GM19468 (cell line): ENCODE results near the gene TIMM10.

Source experiments
- ATAC-seq: cut with Tn5 transposase; IDR thresholded peaks from one replicate; pipeline ENCODE4 v1.9.1; 2021; ENCODE audit warnings: mild to moderate bottlenecking, moderate library complexity, moderate number of reproducible peaks; ENCODE audit not compliant: unreplicated experiment; ENCODE audit errors: extremely low read depth

Gene TIMM10

DNA sequence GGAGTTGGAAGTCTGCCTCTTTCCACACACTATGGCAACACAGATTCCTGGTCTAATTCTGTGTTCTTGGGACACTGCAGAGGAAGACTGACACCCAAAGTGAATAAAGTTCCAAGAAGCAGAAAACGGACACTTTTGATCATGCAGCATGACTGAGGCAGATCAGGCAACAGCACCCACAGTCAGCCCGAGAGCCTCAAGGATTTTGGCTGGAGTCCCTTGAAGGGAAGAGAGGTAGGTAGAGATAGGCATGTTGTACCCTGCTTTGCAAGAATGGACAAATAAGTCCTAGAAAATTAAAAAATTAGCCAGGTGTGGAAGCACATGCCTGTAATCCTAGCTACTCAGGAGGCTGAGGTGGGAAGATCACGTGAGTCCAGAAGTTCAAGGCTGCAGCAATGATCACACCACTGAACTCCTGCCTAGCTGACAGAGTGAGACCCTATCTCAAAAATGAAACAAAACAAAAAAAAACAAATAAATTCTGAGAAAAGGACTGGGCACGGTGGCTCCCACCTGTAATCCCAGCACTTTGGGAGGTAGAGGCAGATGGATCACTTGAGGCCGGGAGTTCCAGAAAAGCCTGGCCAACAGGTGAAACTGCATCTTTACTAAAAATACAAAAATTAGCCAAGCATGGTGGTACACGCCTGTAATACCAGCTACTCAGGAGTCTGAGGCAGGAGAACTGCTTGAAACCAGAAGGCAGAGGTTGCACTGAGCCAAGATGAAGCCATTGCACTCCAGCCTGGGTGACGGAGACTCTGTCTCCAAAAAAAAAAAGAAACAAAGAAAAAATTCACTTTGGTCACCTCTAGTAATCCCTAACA is 22.0 kb downstream of the TIMM10 start:
- ATAC-seq: no peak

DNA sequence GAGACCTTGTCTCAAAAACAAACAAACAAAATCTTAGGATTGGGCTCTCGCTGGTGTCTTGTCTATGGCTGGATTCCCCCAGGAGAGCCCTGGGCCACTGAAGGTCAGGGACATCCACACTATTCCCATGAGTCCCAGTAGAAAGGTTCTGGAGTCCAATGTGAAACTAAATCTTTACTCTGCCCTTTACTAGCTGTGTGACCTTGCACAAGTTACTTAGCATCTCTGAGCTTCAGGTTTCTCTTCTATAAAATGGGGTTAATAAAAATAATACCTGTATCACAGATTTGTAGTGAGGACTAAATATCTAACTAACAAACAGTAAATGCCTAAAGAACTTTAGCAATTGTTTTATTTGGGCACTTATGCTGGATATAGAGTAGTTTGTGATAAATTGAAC is 24.0 kb downstream of the TIMM10 start:
- ATAC-seq: no peak

- ATAC-seq: no peak
These were observed 26.0 kb downstream of the TIMM10 start for GRCh38 chr11:57504511-57504910.

DNA sequence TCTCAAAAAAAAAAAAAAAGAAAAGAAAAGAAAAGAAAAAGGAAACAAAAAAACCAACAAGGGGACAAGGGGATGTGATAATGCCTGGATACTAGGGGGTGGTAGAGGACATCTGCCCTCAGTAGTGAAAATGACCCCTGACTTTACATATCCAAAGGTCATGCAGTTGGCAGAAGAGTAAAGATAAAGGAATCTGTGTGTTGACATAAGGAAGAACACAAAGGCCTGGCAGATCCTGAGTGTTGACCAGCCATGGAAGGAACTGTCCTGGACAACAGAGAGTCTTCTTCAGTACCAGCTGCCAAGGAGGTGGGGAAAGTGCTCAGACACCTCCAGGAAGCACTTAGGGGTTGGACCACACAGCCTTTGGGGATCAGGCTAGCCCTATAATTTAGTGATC is 27.7 kb downstream of the TIMM10 start:
- no peak for ATAC-seq

DNA sequence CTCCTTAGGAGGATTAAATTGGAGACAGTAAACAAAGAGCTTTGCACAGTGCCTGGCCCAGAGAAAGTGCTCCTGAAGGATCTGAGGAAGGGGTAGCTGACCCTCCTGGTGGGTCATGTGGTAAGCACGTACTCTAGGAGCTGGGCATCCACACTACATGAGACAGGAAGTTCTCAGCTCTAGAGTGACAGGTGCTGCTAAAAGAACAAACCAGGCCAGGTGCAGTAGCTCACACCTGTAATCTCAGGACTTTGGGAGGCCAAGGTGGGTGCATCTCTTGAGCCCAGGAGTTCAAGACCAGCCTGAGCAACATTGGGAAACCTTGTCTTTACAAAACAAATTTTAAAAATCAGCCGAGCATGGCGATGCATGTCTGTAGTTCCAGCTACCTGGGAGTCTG is 28.2 kb downstream of the TIMM10 start:
- ATAC-seq: no peak

DNA sequence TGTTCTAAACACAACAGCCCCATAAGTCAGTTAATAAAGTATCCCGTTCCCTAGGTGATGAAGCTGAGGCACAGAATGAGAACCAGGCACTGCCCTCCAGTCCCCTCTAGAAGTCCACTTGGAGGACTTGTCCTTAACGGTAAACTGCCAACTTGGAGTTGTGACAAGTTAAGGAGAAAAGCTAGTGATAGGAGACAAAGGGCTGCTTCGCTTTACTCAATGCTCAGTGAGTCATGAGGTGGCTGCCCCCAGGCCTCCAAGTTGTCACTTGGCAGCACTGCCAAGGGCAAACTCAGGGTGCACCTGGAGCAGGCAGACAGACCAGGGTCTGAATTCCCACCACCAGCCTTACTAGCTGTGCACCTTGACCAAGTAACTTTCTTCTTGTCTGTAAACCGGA is 28.6 kb downstream of the TIMM10 start:
- no peak for ATAC-seq

GRCh38 chr11:57500926-57501325 is 29.6 kb downstream of the TIMM10 start:
- no peak for ATAC-seq

DNA sequence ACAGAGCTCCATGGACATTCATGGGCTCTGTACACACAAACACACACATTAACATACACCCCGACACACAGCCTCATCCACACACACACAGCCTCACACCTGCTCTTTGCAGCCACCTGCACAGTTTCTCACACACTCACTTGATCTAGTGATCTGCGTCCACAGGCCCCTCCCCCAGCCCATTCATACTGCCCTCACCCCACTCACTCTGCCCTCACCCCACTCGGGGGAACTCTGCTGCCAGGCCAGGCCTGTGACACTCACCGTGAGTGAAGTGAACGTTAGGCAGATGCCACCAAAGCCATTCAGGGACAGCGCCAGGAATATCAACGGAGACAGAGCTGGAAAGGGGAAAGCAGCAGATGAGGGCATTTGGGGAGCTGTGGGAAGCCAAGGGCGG is 30.0 kb downstream of the TIMM10 start:
- no peak for ATAC-seq

GRCh38 chr11:57499983-57500461 is 30.5 kb downstream of the TIMM10 start:
- ATAC-seq: no peak

DNA sequence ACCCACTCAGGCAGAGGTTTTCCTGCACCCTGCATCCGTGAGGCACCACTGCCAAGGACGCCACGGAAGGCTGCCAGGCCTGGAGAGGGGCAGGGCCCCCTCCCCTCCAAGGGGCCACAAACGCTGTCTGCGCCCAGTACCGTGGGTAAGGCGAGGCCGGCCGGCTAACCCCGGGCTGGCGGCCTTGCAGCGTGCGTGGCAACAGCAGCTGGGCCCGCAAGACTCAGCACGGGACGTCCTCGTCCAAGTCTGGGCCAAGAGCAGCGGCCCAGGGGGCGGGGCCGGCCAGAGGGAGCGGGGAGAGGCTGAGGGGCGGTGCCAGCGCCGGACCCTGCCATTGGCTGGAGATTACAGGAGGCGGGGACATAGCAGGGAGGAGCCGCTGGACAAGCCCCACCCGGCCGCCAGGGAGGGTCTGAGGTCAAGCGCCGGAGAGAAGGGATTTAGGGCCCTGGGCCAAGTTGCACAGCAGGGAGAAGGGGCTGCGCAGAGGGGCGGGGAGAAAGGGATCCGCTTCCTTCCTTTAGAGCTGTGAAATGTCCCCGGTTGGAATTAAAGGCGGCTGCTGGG is 31.1 kb downstream of the TIMM10 start:
- peak; percentile 93 for ATAC-seq

DNA sequence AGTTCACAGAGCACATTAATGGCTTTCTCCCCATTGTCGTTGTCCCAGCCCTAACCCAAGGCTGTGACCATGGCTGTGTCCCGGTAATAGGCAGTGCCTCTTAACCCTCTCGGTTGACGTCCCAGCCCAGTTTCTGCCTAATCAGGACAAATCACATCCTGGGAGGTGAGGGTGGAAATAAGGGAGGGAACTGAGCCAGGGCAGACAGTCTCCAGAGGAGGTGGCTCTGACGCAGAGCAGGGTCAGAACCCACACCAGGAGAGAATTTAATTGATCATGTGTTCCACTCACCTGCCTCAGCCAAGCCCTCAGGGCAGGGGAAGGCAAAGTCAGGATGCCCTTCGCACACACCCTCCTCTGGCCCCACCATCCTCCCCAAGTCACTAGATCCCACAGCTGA is 32.0 kb downstream of the TIMM10 start:
- ATAC-seq: no peak

- ATAC-seq: no peak
These were observed 33.0 kb downstream of the TIMM10 start for GRCh38 chr11:57497303-57498247.

DNA sequence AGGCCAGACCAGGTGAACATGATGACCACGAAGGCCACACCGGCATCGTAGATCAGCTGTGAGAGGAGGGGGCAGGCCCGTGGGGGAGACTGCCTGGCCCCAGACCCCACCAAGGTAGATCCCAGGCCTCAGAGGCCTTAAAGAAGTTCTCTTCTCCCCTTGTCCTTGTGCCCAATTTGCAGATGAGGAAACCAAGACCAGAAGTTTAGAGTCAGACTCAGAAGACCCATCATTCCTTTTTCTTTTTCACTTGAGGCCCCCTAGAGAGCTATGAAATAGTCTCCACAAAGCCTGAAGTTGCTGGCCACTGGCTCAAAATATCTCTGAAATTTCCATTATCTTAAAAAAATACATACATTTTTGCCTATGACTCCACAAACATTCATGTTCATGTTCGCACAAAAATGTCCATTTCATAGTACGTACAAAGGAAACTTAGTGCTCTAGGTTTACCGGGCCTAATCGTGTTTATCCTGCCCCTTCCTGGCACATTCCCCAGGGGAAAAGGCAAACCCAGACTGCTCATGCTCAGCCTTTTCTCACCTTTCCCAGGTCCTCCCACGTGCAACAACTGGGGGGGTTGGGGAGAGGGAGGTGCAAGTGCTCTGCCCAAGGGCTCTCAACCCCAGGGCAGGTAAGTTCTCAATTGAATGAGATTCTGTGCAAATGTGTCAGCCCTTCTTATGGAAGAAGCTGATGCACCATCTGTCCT is 34.3 kb downstream of the TIMM10 start:
- ATAC-seq: no peak

DNA sequence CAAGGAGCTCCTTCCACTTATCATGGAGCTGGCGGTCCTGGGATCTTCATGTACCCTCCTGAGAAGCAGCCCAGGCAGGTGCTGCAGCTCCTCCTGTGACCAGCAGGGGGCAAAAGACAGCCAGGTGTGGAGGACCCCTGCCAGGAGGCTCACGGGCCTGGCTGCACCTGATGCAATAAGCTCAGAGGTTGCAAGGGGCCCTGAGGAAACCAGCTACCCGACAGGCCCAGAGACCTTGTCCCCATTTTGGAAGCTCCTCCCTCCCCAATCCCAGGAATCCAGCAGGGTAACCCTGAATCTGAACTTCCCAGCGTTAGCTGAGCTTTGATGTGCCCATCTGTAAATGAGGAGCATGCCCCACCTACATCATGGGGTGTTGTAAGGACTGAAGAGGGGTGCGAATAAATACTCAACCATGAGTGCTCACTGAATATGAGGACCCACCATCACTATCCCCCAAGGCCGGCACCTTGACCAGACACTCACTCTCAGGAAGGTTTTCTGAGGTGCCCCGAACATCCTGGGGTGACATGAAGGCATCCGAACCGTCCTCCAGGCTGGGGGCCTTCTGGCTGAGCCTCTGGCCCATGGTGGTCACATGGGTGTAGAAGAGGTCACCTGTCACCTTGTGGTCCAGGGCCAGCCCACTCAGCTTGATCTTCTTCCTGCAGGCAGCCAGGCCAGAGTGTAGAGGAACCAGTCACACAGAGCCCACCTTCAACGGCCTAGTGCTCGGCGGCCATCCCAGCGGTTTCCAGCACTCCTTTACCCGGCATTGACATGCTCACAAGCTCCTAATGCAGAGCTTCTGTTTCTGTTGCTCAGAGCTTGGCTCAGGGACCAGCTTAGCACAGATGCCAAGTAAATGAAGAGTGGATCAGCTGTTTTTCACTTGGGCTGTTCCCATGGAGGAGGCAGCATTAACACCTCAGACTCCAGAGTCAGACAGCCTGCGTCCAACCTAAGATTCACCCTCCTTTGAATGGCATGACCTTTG is 36.7 kb downstream of the TIMM10 start:
- ATAC-seq: peak; percentile 68

DNA sequence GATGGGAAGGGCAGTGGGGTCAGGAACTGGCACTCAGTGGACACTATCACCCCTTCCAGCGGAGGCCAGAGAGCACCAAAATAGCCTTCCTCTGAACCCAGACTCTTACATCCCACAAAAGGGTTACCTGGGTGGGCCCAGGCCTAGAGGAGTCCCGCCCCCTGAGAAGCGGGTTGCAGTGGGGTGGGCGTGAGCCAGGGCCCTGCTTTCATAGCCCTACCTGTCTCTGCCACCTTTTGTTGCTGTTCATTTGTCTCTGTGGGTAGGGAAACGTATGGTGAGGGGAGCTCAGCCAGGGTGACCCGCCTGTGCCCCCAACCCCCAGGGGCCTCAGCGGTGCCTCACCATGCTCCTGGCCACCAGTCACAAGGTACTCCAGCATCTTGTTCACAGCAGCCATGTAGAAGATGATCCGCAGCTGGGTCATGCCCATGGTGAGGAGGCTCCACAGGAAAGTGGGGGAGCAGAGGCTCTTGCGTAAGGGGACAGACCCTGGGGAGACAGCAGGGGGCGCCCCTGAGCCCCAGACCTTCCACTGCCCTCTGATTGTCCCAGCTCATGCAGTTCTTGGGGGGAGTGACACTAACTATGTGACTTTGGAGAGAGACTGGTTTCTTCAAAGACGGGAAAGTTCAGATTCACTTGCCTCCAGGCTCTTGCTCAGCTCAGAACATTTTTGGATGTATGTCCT is 39.0 kb downstream of the TIMM10 start:
- ATAC-seq: no peak

DNA sequence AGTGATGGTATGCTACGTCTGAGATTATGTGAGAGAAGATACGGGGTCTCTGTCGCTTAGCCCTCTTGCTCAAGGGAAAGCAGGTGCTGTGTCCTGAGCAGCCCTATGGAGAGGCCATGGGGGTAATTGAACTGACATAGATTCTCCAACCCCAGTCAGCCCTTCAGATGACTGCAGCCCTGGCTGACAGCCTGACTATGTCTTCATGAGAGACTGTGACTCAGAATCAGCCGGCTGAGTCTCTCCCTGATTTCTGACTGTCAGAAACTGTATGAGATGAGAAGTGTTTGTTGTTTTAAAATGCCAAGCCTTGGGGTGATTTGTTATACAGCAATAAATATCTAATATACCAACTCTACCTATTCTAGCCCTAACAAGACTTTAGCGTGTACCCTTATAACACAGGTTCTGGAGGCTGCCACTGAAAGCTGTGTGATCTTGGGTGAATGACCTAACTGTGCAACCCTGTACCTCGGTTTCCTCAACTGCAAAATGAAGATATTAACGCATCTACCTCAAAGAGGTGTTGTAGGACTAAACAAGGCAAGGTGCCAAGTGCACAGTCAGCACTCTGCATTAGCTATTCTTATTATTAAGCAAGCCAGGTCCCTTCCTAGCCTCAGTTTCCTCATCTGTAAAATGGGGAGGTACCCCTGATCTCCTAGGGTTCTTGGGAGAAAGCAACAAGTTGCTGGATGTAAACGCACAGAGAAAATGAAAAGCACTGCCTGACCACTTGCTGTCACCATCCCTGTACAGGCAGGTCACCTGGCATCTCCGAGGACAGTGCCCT is 39.9 kb downstream of the TIMM10 start:
- ATAC-seq: no peak

GRCh38 chr11:57487920-57488659 is 42.5 kb downstream of the TIMM10 start:
- ATAC-seq: no peak
